ELF-1 (cell line): ENCODE measurements around the gene ETV5.

Source experiments
- DNase-seq: peaks from one replicate; pipeline ENCODE4 v3.0.0-alpha.2; 2016; ENCODE audit warnings: low read depth, low spot score

The ETV5 gene

DNA sequence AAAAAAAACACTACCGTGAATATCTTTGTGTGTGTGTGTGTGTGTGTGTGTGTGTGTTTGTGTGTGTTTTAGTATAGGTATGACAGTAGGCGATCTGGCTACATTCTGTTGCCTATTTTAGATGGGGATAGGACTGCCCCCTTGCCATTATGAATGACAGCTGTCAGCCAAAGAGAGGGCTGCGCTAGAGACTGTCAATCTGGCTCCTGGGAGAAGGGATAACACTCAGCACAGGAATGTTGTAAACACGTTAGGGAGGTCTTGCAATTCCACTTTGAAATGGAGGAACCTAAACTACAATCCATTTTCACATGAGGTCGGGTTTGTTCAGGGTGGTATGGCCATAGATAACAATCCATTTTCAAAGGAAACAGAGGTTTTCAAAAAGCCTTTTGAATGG is 14.1 kb upstream of the ETV5 start:
- DNase-seq, result peak; percentile 28

DNA sequence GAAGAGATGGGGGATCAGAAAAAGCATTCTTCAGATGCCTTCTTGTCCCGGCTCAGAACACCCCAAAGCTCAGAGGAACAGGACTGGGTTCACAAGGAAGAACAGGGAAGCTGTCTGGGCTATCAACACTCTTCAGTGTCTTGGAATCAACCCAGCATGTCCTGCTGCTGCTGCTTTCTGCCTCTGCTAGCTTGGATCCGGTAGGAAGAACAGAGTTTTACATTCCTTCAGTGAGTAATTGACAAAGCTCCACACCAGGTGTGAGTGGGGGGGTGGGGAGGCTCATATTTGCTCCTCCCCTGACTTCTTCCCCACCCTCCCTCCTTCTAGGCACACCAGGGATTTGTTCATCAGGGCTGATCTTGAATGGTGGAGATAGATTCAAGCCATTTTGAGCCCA is 13.1 kb upstream of the ETV5 start:
- DNase-seq, result peak; percentile 41

DNA sequence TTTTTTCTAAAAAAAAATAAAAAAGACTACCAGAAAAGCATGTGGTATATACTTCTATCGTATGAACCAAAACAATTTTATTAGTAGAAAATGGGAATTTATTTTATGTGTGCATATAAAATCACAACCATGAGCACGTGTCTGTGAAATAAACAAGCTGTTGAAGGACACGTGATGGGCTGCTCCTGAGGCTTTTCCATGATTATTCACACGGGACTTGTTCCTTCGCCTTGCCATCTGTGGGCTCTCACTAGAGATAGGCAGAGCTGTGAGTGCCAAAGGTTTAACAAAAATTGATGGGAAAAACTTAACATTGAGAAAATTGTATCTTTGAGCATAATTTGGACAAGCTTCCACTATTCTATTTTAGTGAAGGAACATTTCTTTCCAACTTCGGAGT is 12.4 kb upstream of the ETV5 start:
- no peak for DNase-seq

DNA sequence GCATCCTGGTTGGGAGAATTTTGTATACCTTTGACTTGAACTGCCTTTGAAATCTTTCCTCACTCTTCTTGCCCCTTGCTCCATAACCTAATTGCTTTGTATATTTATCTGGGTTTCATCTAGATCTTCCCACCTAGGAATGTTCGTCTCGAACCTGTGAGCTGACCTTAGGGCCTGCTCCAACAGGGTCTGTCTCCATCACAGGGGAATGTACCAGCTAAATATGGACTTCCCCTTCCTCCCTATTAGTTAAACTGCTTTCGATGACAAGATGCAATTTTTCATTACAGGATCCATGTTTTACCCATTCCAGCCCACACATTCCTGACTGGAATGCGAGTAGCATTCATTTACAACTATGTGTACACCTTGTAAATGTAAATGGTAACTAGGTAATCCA is 10.6 kb upstream of the ETV5 start:
- DNase-seq, result no peak

DNA sequence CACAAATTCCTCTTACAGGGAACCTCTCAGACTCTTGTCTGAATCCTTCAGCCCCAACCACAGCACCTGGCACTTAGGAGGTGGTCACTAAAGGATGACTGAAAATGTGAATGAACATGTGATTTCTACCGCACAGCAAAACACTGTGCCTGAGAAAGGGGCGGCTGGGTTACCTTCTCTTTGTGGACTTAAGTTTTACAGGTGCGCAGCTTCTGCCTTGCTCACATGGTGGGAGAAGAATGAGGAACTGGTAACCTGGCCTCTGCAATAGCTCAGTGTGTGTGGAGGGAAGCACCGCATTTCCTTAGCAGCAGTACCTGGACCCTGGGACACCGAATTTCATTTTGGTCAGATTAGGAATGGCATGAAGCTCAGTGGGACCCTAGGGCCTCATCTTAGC is 9.8 kb upstream of the ETV5 start:
- DNase-seq, result no peak

DNA sequence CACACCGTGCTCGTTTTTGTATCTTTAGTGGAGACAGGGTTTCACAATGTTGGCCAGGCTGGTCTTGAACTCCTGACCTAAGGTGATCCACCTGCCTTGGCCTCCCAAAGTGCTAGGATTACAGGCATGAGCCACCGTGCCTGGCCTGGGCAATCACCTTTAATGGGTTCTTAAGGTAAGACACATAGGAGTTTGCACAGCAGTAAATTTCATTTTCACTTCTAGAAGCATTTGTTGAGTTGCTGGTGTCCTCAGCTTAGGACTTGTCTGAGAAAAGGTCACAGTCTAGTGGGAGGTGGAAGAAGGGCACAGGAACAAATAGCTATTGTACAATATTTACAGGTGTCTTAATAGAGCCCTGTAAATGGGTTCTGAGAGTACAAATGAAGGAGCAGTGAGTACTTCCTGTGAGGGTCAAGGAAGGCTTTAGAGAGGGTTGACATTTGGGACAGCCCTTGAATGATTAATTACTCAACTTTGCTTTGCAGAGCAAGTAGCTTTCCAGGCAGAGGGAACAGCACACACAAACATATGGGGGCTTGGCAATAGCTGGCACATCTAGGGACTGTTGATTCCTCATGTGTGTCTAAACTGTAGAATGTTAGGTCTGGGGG is 8.7 kb upstream of the ETV5 start:
- DNase-seq, result no peak

DNA sequence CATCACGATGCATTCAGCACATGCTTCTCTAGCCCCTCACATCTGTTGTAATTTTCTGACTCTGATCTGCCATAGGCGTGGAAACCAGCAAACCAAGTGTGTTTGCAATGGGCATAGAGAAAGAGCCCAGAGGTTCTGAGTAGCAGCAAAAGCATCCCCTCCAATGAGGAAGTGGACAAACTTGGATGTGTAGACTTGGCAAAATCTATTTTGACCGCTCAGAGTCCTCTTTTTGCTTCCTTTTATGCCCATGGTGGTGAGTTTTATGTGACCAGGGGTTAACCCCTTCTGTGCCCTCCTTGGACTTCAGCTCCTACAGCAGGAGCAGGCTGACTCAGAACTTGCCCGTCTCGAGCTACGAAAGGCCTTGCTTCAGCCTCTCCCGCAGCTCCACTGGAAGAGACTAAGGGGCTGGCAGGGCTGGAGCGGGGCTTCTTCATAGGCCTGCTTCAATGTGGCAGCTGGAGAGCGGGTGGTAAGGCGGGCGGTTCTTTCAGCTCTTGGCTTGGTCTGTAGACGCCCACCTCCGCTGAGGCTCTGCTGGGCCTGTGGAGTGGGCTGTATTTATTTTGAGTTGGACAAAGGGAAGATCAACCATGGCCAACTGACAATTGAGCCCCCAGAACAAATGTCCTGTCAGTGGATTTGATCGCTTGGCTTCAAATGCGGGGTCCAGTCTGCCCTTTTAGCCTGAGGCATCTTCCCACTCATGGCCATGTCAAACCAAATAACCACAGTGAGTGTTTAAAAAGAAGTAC is 6.5 kb upstream of the ETV5 start:
- no peak for DNase-seq

DNA sequence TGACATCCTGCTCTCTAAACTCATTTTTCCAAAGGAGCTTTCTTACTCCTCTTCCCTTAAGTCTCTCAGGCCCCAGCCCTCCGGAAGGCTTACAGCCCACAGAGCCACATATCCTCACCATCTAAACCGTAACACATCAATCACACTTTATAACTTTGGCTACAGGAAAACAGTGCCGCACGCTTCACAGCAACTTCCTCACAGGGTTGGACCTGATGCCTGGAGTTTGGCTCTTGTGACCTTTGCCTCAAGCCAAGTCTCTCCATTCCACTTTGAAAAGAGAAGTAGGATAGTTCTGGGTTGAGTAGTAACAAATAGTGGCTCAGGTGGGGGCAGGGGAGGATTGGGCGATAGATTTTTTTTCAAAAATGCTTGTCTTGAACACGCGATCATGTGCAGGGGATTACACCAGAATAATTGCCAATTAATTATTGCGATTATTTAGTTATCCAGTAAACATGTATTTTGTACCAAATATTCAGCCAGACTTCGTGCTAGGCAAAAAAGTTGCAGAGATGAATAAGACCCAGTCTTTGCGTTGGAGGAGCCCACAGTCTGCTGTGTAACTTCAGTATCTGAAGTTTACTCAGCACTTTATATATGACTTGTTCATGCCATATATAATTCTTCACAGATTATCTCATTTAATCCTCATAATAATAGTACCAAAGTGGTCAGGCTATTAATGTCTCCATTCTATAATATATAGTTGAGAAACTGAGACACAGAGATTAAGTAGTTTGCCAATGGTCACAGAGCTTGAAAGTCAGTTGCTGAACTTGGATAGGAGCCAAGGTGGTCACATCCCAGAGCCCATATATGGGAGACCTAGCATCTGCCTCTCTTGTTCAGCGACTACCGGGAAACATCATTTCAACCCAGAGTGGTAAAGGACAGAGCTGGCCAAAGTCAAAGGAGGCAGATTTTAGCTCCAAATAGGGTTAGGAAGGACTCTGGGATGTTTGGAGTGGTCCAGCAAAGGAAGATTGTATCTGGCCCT is 2.4 kb upstream of the ETV5 start:
- DNase-seq, result peak; percentile 37

DNA sequence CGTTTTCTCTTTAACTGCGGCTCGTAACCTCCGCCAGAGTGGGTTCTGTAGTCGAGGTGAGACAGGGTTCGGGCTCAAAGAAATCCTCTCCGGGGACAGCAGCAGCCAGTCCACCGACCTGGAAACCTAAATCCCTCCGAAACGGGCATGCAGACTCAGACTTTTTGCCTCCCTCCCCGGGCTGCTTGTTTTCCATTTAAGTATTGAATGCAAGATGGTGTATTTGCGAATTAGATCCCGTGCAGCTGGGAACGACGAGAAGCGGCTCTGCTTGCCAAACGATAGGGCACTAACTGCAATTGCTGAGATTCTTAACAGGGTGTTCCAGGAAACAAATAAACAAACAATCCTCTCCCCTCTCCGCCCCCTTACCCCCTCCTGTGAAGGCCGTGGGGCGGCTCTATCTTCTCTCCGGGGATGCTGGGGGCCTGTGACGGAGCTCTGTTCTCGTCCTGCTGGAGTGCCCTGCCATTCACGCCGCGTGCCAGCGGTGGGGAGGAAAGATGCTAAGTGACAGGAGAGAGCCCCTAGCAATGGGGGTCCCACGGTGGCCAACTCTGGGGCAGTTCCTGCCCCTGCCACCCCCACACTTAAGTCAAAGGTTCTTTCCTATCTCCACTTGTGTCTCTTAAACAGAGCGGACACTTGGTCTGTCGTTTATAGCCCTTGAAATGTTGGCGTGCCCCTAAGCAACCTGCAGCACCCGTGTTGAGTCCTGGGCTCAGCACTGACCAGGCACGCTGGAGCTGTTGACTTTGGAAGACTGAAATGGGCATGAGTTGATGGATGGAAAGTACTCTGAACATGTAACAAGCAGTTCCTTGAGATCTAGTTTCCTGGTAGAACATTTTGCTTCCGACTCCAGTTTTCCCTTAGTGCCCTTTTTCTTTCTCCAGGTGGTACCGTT is 1.3 kb upstream of the ETV5 start:
- DNase-seq, result peak; percentile 64

DNA sequence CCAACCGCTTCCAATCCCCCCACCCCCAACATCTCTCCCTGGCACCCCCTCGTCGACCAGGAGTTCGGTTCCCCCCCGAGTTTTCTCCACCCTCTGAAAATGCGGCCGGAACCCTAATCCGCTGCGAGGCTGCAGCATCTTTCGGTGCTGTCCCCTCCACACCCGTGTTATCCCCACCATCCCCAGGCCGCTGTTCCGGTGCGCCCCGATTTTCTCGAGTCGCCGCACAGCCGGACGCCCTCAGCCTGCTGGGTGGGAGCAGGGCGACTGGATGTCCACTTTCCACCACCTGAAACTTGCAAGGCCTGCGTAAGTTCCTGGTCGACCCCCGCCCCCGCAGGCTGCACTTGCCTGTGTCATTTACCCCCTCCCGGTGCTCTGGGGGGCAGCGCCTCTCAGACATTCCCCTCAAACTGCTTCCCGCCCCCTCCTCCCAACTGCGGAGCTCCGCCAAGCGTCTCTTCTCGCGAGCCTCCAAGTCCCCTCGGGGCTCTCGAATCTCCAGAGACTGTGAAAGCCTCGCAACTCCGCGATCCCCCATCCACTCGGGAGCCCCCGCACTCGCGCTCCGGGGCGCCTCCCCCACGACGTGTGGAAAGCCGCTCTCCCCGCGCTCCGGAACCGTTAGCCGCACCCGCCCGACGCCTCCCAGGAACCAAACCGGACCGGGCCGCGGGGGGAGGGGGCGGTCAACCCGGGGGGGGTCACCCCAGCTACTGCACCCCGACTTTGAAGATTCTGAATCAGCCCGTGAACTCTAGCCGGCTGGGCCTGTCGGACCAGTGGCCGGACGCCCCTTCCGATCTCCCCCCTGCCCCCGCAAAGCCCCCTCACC is 566 bp downstream of the ETV5 start:
- DNase-seq, result peak; percentile 78

DNA sequence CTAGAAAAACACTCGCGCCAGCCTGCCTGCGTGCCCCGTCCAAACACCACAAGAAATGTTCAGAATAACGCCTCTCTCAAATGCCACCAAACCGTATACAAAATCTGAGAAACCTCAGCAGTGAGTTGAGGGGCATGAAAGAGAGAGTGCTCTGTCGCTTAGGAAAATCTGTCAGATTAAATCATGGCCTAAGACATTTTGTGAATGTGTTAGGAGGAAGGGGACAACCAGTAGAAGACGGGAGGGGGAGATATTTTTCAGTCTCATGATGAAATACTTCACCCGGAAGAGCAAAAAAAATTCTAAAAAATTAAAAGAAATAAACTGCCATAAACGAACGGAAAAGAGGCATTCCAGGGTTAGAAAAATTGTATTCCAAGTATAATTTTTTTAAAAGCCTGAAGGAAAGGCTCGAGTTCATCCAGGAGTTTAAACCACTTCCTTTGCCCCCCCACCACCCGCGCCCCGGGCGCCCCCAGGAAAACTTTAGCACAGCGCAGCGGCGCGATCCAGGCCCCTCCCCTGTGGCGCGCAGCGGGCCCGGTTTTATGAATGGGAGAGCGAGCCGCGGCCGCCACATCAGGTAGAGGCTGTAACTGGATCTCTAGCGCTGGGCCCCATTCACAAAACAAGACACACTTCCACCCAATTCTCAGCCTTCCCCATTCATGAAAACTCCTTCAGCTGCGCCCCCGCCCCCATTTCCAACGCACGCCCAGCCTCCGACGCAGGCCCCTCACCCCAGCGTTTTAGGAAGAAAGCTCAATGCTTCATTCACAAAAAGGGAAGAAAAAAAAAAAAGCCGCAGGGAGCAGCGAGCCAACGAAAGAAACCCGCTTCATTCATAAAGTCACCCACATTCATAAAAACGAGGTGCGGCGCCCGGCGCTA is 1.4 kb downstream of the ETV5 start:
- DNase-seq, result peak; percentile 89

DNA sequence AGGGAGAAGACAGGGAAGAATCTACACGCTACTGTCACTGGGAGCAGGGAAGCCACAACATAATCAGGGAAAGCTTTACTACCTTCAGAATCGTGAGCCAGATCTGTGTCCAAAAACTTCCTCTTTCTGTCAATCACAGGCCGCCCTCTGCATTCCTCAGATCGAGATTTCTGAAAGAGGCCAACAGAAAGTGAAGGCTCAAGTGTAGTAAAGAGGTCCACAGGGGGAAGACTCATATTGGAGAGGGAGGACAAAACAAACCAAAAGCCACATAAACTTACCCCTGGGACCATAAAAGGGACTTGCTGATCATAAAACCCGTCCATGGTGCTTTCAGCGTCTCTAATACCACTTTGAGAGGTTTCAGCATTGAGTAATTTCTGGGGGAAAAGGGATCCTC is 3.3 kb downstream of the ETV5 start:
- no peak for DNase-seq

DNA sequence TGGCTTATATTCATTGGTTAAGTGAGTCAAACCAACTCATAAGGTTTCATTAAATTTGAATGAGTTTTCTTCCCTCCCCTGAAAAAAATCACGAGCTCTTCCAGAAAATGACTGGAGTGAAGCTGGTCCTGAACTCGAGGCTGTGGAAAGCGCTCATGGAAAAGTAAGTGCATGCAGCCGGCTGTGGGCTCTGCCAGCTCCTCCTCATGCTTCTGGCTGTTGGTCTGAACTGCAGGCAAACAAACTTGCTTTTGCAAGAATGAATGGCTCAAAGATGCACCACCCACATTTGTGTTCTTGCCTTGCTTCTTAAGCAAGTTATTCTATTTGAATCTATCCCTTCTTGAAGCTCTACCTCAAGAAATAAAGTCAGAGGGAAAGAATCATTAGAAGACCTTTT is 6.2 kb downstream of the ETV5 start:
- no peak for DNase-seq

DNA sequence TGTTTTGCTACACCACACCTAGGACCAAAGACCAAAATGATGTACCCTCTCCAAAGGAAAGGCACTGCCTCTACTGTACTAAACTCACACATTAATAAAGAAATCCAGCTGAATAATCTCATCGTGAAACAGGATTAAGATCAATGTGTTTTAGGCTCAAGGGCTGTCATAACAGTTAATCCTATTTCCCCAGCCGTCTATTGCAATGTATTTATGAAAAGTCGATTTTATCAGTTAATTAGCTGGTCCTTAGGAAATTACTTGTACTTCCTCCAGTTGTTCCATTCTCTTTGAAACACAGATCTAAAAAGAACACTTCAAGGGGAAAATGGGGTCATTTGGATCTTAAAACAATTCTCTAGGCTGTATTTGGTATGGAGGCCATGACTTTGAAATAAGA is 8.5 kb downstream of the ETV5 start:
- DNase-seq, result no peak

DNA sequence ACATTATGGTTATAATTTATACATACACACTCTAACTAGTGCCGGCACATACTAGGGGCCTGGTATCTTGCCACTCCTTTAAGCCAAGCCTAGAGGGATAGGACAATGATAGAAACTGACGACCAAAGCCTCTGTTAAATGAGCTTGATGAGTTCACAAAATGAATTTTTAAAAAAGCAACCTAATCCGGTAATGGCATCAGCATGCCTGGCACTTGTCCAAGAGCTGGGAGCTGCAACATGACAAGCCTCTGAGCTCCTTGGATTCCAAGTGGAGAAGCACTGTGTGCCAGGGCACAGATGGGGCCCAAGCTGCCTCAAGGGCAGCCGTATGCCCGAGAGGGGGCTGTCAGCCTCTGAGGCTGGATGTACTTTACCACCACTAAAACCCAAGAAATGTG is 9.7 kb downstream of the ETV5 start:
- DNase-seq, result no peak

DNA sequence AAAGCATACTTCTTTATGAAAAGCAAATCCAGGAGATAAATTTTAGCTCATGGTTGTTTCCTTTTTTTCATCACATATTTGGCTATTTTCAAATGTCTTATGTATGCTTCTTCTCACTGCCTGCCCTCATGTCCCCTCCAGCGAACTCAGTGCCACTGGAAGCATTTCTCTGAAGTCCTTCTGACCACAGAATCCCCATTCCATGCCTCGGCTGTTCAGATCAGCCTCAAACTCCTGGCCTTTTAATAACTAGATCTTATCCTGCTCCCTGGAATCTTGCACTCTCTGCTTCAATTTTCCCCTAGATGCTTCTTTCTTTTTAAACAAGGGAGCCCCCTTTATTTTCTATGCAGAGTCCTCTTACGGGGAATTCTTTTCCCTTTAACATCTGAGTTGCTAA is 10.1 kb downstream of the ETV5 start:
- DNase-seq, result no peak

DNA sequence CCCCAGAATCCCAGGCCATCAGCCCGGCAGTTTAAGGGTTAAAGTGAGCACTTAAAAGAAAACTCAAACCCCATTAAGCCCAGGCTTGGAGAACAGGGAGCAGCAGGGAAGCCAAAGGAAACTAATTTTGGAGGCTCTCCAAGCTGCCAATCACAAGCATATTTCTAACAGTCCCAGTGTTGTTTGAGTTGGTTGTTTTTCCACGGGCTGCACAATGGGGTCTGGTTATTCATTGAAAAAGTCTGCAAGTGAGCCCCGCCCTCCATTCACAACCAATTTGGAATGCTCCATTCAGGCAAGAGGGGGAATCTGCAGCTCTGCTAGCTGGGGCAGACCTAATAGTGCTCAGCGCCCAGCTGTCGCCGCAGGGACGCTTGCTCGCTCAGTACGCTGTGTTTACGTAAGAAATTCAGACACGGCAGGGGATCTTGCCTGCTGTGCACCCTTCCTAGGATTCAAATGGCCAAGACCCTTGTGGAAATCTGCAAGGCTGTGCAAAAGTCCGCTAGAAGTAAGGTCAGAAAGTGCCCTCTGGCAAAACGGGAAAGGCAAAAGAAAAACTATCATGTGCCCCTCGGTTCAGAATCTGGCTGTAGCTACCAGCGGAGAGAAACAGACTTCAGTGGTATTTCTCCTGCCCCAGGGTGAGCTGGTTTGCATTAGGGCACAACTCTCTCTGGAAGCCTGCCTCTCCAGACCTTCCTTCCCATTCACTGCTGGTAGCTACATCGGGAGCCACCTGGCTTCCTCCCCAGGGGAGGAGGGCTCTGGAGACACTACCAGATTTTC is 11.0 kb downstream of the ETV5 start:
- DNase-seq, result peak; percentile 97

DNA sequence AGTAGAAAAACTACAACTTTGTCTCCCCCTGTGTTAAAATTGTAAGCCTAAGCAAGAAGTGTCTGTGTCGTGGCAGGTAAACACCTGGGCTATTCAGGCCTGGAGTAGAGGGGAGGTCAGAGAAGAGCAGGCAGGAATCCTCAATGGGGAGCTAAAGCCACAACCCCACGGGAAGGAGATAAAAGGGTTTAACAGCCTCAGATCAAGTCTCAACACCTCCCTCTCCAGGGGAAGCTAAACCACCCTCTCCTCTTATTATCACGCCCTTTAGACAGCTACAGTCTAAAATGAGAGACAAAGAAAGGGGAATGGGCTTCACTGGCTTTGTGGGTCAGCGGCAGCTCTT is 11.6 kb downstream of the ETV5 start:
- DNase-seq, result no peak

DNA sequence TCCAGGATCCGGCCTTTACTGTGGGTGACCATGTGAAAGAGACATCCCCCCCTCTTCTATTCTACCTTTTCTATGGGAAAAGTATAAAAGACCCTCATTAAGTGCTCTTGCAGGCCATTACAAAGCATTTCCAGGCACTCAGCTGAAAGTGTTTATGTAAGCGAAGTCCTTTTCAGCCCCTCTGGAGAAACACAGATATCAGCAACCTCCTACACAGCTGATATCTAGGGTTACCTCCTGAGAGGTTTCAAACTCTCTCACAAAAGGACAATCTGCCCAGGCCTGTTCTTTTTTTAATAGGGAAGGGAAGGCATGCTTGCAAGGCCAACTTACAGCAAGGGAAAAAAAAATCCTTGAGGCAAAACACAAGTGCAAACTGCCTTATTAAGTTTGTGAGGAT is 12.6 kb downstream of the ETV5 start:
- no peak for DNase-seq
